Breast epithelium (tissue), 3 donors: ENCODE results near the gene MACROD2.

ENCODE experiments used
- CTCF ChIP-seq, 3 donors: fragments of 450-650 bp; IDR thresholded peaks; one replicate each; pipeline ENCODE4 v1.5.1; 2016 to 2017; ENCODE audit warnings: antibody characterized with exemption in 3 of 3, mild to moderate bottlenecking in 3 of 3, moderate library complexity in 3 of 3
- POLR2A ChIP-seq: fragments of 450-650 bp; IDR thresholded peaks from one replicate; pipeline ENCODE4 v1.6.1; 2016; ENCODE audit warnings: antibody characterized with exemption, mild to moderate bottlenecking, moderate library complexity
- POLR2AphosphoS5 ChIP-seq, 3 donors: sonication (generic); formaldehyde crosslinking; IDR thresholded peaks; one replicate each; pipeline ENCODE4 v1.6.1; 2017; ENCODE audit warnings: antibody characterized with exemption in 3 of 3

GRCh38 chr20:15547119-15547518 lies 1551.8 kb downstream of the MACROD2 start:
- TF ChIP-seq POLR2A (no peak), POLR2AphosphoS5 (IDR thresholded peaks at IDR 0.05) (no peak), CTCF (IDR thresholded peaks at IDR 0.05) (no peak)
